Posterior cingulate gyrus (tissue), 11 donors: ENCODE results near the gene LYPLAL1.
"Not testable (repeated sequence)": the region's sequence is repeated elsewhere in the genome, so short reads cannot be mapped to it uniquely, and the experiment has no call there.

Source experiments
- DNase-seq, 10 donors: peaks; one replicate each; pipeline versions ENCODE4 v3.0.0 to v3.0.0-alpha.2; 2020 to 2021; ENCODE audit warnings: mixed read lengths in 3 of 10
- intact Hi-C: fragments of 100-400 bp; cut with DNase I; formaldehyde crosslinking; loops from one replicate; pipeline ENCODE4 v1.15.1; 2023

The LYPLAL1 gene

GRCh38 chr1:219160967-219161366 is 12.7 kb upstream of the LYPLAL1 start:
- no peak for DNase-seq
- intact Hi-C loops: no loop called here

DNA sequence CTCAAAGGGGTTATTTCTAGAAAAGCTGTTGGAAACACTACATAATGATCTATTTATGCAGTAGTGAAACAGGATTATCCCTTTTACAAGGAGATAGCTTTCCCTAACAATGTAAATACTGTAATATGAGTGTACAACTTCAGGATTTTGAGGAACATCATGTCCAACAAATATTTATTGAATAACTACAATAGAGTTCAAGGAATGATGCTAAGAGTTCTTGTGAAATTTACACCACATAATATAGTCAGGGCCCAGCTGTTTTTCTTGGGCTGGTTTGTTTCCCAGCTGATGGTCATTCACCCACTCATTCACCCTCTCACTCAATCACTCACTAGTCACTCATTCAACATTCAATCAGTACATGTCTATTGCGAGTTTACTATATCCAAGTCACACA is 12.3 kb upstream of the LYPLAL1 start:
- no peak for DNase-seq
- intact Hi-C loops: no loop called here

DNA sequence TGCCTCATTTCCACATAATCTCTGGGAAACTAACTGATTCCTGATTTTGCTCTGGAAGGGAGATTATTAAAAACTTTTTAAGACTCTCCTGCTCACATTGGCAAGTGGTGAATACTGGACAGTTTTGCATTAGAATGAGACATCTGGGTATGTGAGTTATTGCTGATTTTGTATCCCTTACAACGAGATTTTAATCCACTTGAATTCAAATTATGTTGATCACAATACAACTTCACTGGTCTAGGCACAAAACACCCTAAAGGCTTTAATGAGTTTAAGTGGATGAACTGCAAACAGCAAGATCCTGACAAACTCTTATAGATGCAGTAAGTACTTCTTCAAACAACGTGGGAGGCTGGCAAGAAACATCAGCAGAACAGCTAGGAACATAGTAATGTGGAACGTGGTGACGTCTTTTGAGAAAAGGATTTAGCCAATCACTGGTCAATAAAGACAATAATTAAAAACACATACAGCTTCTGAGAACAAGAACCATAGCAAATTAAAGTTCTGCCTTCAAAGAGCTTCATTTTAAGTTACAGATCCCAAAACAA is 10.2 kb upstream of the LYPLAL1 start:
- no peak for DNase-seq
- intact Hi-C loops: no loop called here

DNA sequence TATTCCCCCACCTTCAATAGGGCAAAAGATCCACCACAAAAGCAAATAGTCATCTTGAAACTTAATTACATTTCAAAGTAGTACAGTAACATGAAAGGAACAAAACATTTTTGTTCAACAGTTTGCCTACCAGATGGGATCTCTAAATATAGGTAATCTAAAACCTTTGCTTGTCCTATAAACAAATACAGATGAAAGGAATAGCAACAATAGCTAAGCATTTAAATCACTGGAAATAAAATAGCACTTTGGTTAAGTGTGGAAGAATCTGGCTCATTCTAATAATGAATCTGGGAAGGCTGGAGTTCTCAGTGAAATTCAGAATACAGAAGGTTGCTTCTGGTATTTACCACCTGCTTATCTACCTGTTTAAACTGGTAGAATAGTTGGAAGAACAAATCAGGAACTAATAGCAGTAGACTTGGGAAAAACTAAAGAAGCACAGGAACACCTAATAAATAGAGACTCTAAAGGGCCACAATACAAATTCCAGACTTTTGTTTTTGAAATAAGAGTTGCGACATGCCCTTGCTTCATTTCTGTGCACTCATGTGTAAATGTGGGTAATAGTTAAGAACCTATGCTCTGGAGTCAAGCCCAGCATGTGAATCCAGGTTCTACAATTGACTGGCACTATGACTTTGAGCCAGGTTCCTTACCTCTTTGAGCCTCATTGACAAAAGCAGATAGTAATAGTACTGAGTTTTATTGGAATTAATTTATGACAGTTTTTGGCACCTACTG is 2.3 kb upstream of the LYPLAL1 start:
- intact Hi-C loops: loop anchor here (5.0 kb wide), 2 partner anchors 824 to 1101 kb away; partner anchors contain the start of genes RAB3GAP2 and TGFB2
- no peak for DNase-seq

GRCh38 chr1:219172821-219173220 is 857 bp upstream of the LYPLAL1 start:
- no peak for DNase-seq
- intact Hi-C loops: loop anchor here (5.0 kb wide), 2 partner anchors 826 to 1099 kb away; partner anchors contain the start of genes RAB3GAP2 and TGFB2

DNA sequence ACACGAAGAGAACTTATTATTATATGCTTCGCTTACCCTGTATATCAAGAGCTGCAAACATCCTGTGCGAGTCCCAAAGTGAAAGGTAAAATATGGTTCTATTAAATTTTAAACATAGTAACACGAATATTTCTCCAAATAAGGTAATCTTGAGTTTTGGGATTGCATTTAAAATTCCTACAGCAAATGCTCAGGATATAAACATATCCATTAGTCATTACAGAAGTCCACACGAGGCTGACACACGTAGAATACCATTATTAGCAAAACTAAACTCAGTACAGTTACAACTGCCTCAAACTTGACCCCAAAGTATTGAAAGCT is 282 bp upstream of the LYPLAL1 start:
- no peak for DNase-seq
- intact Hi-C loops: loop anchor here (5.0 kb wide), 2 partner anchors 826 to 1099 kb away; partner anchors contain the start of genes RAB3GAP2 and TGFB2

- no peak for DNase-seq
Observed at GRCh38 chr1:219174460-219175211, 958 bp downstream of the LYPLAL1 start.

GRCh38 chr1:219175212-219175564 is 1.5 kb downstream of the LYPLAL1 start:
- intact Hi-C loops: no loop called here
- DNase-seq: no peak

More at GRCh38 chr1:219174460-219175211, 958 bp downstream of the LYPLAL1 start:
- intact Hi-C loops: loop anchor here (5.0 kb wide), 2 partner anchors 827 to 1098 kb away; partner anchors contain the start of genes RAB3GAP2 and TGFB2

DNA sequence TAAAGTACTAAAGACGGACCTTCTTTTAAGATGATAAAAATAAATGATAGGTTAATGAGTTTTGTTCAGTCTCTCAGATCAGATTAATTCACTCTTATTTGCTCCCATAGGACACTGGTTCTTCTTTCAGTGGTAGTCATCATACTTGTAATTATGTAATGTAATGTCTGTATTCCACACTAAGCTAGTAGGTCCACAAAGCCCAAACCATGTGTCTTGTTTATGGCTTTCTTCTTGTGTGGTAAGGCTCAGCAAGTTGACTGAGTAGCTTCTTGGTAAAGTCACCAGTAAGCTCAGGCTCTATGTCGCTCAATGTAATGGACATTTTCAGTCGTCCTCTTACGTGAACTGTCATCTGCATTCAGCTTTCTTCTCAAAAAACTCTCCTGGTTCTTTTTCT is 2.5 kb downstream of the LYPLAL1 start:
- intact Hi-C loops: no loop called here
- DNase-seq: no peak

GRCh38 chr1:219177363-219177762 is 3.7 kb downstream of the LYPLAL1 start:
- intact Hi-C loops: no loop called here
- DNase-seq: no peak

DNA sequence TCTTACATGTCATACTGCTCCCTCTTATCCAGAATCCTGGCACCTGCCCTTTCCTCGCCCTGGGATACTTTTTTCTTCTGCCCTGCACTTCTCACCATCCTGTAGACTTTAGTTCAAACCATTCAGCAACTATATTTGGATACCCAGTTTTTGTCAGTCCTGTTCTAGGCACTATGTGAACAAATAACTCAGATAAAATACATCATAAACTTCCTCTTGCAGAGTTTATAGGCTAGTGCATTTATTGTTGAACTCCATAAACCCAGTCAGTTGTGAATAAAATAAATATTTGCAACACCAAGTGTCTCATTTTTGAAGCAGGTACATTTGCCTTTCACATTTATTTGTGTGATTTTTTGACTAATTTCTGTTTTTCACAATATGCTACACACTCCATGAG is 4.3 kb downstream of the LYPLAL1 start:
- no peak for DNase-seq

DNA sequence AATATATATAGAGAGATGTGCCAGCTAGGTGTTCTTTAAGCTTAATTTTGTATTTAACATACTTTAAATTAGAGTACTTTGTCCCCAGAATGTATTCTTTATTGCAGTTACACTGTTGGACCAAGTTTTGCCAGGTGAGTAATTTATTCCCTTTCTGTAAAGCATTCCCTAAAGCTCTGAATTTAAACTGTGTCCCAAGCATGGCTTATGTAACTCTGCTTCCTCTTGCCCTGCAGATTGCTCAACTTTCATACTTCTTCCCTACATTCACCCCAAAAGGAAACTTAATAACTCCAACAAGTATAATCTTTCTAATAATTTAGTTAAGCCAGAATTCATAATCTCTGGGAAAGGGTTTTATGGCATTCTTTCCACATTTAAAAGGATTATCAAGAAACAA is 5.6 kb downstream of the LYPLAL1 start:
- intact Hi-C loops: no loop called here
- DNase-seq: no peak

More for the DNA sequence above, 4.3 kb downstream of the LYPLAL1 start:
- intact Hi-C loops: no loop called here

- intact Hi-C loops: no loop called here
- DNase-seq: no peak
Observed at GRCh38 chr1:219184337-219184736, 10.7 kb downstream of the LYPLAL1 start.

- DNase-seq: no peak
- intact Hi-C loops: no loop called here
Observed at GRCh38 chr1:219185486-219186117, 11.9 kb downstream of the LYPLAL1 start.

DNA sequence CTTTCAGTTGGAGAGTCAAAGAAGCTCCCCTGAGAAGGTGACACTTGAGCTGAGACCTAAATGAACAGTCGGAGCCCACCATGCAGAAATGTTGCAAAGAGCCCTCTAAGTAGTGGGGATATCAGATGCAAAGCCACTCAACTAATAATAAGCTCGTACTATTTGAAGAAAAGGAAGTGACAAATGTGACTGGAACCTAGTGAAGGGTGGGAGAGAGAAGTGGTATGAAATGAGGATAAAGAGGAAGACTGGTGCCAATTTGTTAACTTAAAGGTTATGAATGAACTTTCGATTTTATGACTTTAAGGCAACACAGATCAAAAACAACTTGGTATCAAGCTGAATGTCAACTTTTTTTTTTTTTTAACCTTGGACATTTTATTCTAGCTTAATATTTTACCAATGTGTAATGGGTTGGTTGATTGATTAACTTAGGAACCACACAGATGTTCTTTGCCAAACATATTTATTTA is 14.7 kb downstream of the LYPLAL1 start:
- no peak for DNase-seq
- intact Hi-C loops: no loop called here

GRCh38 chr1:219189021-219189824 is 15.5 kb downstream of the LYPLAL1 start:
- no peak for DNase-seq
- intact Hi-C loops: no loop called here

DNA sequence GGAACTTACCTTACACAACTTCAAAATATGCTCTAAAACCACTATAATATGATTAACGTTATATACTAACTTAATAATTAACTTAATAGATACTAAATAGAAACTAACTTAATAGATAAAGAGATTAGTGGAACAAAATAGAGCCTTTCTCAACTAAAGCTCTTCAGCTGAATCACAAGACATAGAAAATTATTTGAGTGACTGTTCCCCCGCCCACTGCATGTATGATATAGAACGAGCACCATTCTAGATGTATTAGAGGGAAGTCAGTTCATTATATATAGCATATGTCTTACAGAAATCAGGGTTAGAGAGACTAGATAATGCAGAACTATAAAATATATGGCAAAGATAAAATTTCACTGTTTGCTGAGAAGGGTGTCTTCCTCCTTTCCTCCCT is 16.3 kb downstream of the LYPLAL1 start:
- intact Hi-C loops: no loop called here
- no peak for DNase-seq

DNA sequence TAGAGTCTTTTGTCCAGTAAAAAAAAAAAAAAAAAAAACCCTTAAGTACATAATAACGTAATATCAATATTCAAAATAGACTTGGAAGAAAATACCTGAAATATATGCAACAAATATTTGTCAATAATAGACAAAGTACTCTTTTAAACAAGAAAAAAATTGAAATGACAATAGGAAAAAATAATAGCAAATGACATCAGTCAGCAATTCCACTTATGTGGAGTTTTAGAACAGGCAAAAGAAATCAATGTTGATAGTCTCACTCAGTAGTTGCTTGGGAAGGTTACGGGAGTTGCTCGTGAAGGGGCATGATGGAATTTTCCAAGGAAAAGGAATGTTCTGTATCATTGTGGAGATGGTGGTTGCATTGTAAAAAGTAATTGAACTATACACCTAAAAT is 16.9 kb downstream of the LYPLAL1 start:
- intact Hi-C loops: no loop called here
- DNase-seq: no peak

GRCh38 chr1:219195833-219196232 is 22.2 kb downstream of the LYPLAL1 start:
- DNase-seq, intact Hi-C loops: not testable (repeated sequence)

GRCh38 chr1:219201656-219202055 is 28.0 kb downstream of the LYPLAL1 start:
- no peak for DNase-seq
- intact Hi-C loops: no loop called here
